ENCODE measurements around the gene SSR3. TPM values are rescaled to one million over a fixed set of nuclear protein-coding genes. Genes with fewer than 3 reads are reported as not detected.

The SSR3 gene
- total and polyA plus RNA-seq, 9 of the 15 experiments (the other 6 are each of a cell fraction or from before 2014, with no cell fraction given), result 104 to 464 (median 307) TPM

DNA sequence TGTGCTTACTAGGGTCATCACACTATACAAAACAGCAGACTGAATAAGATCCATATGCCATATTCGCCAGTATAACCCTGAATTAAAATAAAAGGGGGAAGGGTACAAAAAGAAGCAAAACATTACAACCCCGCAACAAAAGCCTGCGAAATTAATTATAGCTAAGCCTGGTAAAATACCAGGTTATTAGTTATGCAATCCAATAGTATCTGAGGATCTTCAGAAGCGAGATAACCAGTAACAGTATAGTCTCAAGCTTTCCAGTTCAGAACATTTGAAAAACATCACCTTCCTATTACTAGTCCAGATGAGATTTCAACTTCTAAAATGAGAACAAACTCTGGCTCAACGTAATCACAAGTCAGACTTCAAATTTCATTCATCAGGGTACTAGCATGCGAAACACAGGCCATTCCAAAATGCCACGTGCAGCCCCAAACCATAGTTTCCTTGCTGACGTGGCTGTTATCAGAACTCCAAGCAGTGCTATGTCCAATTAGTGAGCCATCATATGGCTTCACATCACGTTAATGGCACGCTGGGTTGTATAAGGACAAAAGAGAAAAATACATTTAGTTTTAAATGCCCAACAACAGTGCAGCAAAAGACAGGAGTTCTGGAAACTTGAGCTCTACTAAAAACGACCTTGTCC, 1.1 kb downstream of the SSR3 start (continued):
- TF ChIP-seq CAMTA2 (CRISPR knock-in tag; conservative IDR thresholded peaks at IDR 0.05), result no peak
- no peak for TF ChIP-seq SRSF7 (optimal IDR thresholded peaks at IDR 0.05; ENCODE audit: low read depth, low read length)
- TF ChIP-seq NFXL1 (CRISPR knock-in tag; IDR thresholded peaks at IDR 0.05), result no peak

DNA sequence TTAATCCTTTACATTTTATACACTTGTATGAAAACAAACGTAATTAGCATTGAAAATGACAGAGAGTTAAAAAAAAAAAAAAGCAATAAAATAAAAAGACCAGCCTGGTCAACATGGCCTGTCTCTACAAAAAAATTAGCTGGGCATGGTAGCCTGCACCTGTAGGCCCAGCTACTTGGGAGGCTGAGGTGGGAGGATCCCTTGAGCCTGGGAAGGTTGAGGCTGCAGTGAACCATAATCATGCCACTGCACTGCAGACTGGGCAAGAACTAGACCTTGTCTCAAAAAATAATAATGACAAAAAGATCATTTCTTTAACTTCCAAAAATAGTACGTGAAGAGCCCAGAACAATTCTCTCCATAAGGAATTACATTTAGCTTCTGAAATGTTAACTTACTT, 1.9 kb downstream of the SSR3 start:
- Histone ChIP-seq H2AFZ (ENCODE audit: low read depth, low read length) (no peak overlapping the region), H3K27me3 (ENCODE audit: control insufficient read depth in 2 of 2, insufficient read depth in 2 of 2, low read length in 2 of 2) (no peaks in the 10 kb centered on the region), H3K9me3 (replicated peaks; ENCODE audit: control insufficient read depth, insufficient read depth, low read depth, low read length) (0 out of 2 replicates have a peak, but pooled peaks cover 4% of the 10 kb centered on the region), H3K4me3 (peak overlapping the region; percentile 74; the same call in 1 of the 2 replicates), H3K9me1 (ENCODE audit: control insufficient read depth, insufficient read depth, low read length) (no peaks in the 10 kb centered on the region), H3K9ac (ENCODE audit: insufficient read depth in 1 of 2, low read depth in 2 of 2, low read length in 2 of 2) (peak overlapping the region in 1 of 2 experiments; percentile 90), H3K79me2 (ENCODE audit: control insufficient read depth, insufficient read depth, low read length) (peaks cover 73% of the 10 kb centered on the region), H4K20me1 (replicated peaks; ENCODE audit: control insufficient read depth, insufficient read depth, low read length) (no peaks in the 10 kb centered on the region), H3K4me1 (replicated peaks in 1 of 2; ENCODE audit: control insufficient read depth in 2 of 2, insufficient read depth in 2 of 2, low read length in 2 of 2) (peaks cover 6 to 29% of the 10 kb centered on the region in 2 experiments; a peak in 4 of 5 replicates), H3K4me2 (ENCODE audit: insufficient read depth, low read length) (peak overlapping the region; percentile 94), H3K27ac (ENCODE audit: extremely low read depth, low read depth, low read length) (no peak overlapping the region), H3K36me3 (ENCODE audit: control insufficient read depth, insufficient read depth, low read length) (peaks cover 58% of the 10 kb centered on the region)
- 27% methylated on average over 2 of the region's 2 CpGs for WGBS (ENCODE audit: insufficient coverage, low coverage, missing lambda C conversion rate)
- TF ChIP-seq, protein P1, sequence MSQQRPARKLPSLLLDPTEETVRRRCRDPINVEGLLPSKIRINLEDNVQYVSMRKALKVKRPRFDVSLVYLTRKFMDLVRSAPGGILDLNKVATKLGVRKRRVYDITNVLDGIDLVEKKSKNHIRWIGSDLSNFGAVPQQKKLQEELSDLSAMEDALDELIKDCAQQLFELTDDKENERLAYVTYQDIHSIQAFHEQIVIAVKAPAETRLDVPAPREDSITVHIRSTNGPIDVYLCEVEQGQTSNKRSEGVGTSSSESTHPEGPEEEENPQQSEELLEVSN (IDR thresholded peaks at IDR 0.05; ENCODE audit: borderline replicate concordance in 1 of 2, extremely low read depth in 1 of 2, insufficient read depth in 1 of 2, insufficient read length in 1 of 2, low read depth in 1 of 2, low read length in 1 of 2, poor library complexity in 1 of 2, severe bottlenecking in 1 of 2), result no peak
- TF ChIP-seq, protein P2, sequence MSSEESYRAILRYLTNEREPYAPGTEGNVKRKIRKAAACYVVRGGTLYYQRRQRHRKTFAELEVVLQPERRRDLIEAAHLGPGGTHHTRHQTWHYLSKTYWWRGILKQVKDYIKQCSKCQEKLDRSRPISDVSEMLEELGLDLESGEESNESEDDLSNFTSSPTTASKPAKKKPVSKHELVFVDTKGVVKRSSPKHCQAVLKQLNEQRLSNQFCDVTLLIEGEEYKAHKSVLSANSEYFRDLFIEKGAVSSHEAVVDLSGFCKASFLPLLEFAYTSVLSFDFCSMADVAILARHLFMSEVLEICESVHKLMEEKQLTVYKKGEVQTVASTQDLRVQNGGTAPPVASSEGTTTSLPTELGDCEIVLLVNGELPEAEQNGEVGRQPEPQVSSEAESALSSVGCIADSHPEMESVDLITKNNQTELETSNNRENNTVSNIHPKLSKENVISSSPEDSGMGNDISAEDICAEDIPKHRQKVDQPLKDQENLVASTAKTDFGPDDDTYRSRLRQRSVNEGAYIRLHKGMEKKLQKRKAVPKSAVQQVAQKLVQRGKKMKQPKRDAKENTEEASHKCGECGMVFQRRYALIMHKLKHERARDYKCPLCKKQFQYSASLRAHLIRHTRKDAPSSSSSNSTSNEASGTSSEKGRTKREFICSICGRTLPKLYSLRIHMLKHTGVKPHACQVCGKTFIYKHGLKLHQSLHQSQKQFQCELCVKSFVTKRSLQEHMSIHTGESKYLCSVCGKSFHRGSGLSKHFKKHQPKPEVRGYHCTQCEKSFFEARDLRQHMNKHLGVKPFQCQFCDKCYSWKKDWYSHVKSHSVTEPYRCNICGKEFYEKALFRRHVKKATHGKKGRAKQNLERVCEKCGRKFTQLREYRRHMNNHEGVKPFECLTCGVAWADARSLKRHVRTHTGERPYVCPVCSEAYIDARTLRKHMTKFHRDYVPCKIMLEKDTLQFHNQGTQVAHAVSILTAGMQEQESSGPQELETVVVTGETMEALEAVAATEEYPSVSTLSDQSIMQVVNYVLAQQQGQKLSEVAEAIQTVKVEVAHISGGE (CRISPR knock-in tag; IDR thresholded peaks at IDR 0.05), result no peak
- TF ChIP-seq POLR2G (IDR thresholded peaks at IDR 0.05; ENCODE audit: low read depth, low read length), result 0 out of 2 replicates have a peak, but pooled peaks have one; percentile 27
- peak; percentile 62 for TF ChIP-seq RBFOX2 (IDR thresholded peaks at IDR 0.05; ENCODE audit: low read depth, low read length)
- TF ChIP-seq ZFX (CRISPR knock-in tag; IDR thresholded peaks at IDR 0.05), result 0 out of 2 replicates have a peak, but pooled peaks have one; percentile 4
- TF ChIP-seq, protein P3, sequence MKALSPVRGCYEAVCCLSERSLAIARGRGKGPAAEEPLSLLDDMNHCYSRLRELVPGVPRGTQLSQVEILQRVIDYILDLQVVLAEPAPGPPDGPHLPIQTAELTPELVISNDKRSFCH (CRISPR knock-in tag; IDR thresholded peaks at IDR 0.05), result no peak
- TF ChIP-seq, protein P3 (tag; IDR thresholded peaks at IDR 0.05), result no peak
- ATAC-seq, result no peak
- FAIRE-seq, result no peak
- intact Hi-C loops (cut with micrococcal nuclease) (loop anchor here (10.0 kb wide), 1 partner anchor 262 kb away; no protein-coding TSS in a partner anchor), in situ Hi-C loops (cut with MboI) (loop anchor here (5.0 kb wide), 1 partner anchor 109 kb away; no protein-coding TSS in a partner anchor)
- TSS peak; percentile 32 for BruUV-seq (replicated peaks)
- CTCF ChIA-PET (ENCODE audit: low intra/inter-chr PET ratio), result interaction anchor here (0.7 to 2.7 kb wide), 2 partner anchors 121 to 630 kb away, joined by 4 to 11 read pairs; partner anchors contain the start of gene TIPARP
- no peak for DNase-seq (ENCODE audit: extremely low read depth in 1 of 4, low spot score in 3 of 4)
- POLR2A ChIA-PET, result interaction anchor here (0.6 to 3.0 kb wide), 6 partner anchors 10 to 672 kb away, joined by 3 to 27 read pairs (median 7); partner anchors contain the start of gene TIPARP
